H1 (cell line): ENCODE data around the gene PPP1R7. TPM values are rescaled to one million over a fixed set of nuclear protein-coding genes. Genes with fewer than 3 reads are reported as not detected.

Experiments
- CBX5 ChIP-seq: fragments of 300-800, 300-1000 bp; sonication (generic); IDR thresholded peaks from 2 replicates; pipeline ENCODE4 v1.7.1; 2016; ENCODE audit warnings: antibody characterized with exemption, low read length, low read depth
- CBX8 ChIP-seq: fragments of 300-800, 300-1000 bp; sonication (generic); IDR thresholded peaks from 2 replicates; pipeline ENCODE4 v1.7.1; 2016; ENCODE audit warnings: low read depth, low read length, borderline replicate concordance
- EGR1 ChIP-seq: IDR thresholded peaks from 2 replicates; pipeline ENCODE4 v1.6.1; 2011; ENCODE audit warnings: low read depth, low read length, borderline replicate concordance
- GABPA ChIP-seq: IDR thresholded peaks from 2 replicates; pipeline ENCODE4 v1.6.1; 2011; ENCODE audit warnings: mild to moderate bottlenecking, low read length, moderate library complexity, borderline replicate concordance; ENCODE audit not compliant: insufficient read depth
- JUN ChIP-seq: IDR thresholded peaks from 2 replicates; pipeline ENCODE4 v1.6.1; 2011; ENCODE audit warnings: low read depth, mild to moderate bottlenecking, improper control_type of control experiment, low read length
- JUND ChIP-seq: IDR thresholded peaks from 2 replicates; pipeline ENCODE4 v1.6.1; 2011; ENCODE audit warnings: mild to moderate bottlenecking, improper control_type of control experiment, low read length
- KDM1A ChIP-seq: fragments of 200-600, 300-600 bp; sonication (generic); IDR thresholded peaks from 2 replicates; pipeline ENCODE4 v1.7.1; 2016; ENCODE audit warnings: mild to moderate bottlenecking, low read length, borderline replicate concordance
- MAFK ChIP-seq: IDR thresholded peaks from 2 replicates; pipeline ENCODE4 v1.6.1; 2012; ENCODE audit warnings: low read depth, mild to moderate bottlenecking, improper control_type of control experiment, low read length
- POLR2A ChIP-seq, 2 experiments: IDR thresholded peaks; 1 replicate in 1 of 2; 2 replicates in 1 of 2; pipeline ENCODE4 v1.6.1; 2011; ENCODE audit warnings: low read depth in 2 of 2, low read length in 2 of 2, mild to moderate bottlenecking in 2 of 2; ENCODE audit errors: control extremely low read depth in 1 of 2
- POLR2AphosphoS5 ChIP-seq: IDR thresholded peaks from 2 replicates; pipeline ENCODE4 v1.6.1; 2011; ENCODE audit warnings: low read depth, low read length
- SAP30 ChIP-seq: fragments of 300-600 bp; sonication (generic); IDR thresholded peaks from 2 replicates; pipeline ENCODE4 v1.7.1; 2012; ENCODE audit warnings: low read length, moderate library complexity, mild to moderate bottlenecking, inconsistent platforms; ENCODE audit not compliant: insufficient read depth, insufficient replicate concordance
- TAF1 ChIP-seq: IDR thresholded peaks from 2 replicates; pipeline ENCODE4 v1.6.1; 2011; ENCODE audit warnings: mild to moderate bottlenecking, low read depth, low read length
- YY1 ChIP-seq: IDR thresholded peaks from 2 replicates; pipeline ENCODE4 v1.6.1; 2011; ENCODE audit warnings: low read depth, mild to moderate bottlenecking, low read length
- polyA plus RNA-seq, 7 experiments: library from polyadenylated mRNA; depleted of rRNA in 3 of 7; stranded (reverse) in 5 of 7; unstranded in 2 of 7; fragments of >200 nt in 5 of 7; fragments of 200-250 nt in 2 of 7; gene quantifications; 1 replicate in 5 of 7; 2 replicates in 1 of 7; 4 replicates in 1 of 7; pipeline versions ENCODE4 v1.2.1 to v1.2.3, GENCODE V29; 2011 to 2013; ENCODE audit warnings: missing spikeins in 2 of 7, mixed read lengths in 2 of 7
- total RNA-seq: library from RNA; stranded (reverse); fragmentation: NEBNext Ultra II Directional; extraction: Animal tissue kit (Norgen Biotek cat#: 25700); gene quantifications from 2 replicates; pipeline ENCODE4 v1.2.1, GENCODE V29; 2021
- TF ChIP-seq, protein P1 (sequence below), 3 experiments: IDR thresholded peaks; 1 replicate in 2 of 3; 2 replicates in 1 of 3; pipeline versions ENCODE4 v1.5.1 to v1.6.1; 2011; ENCODE audit warnings: low read length in 3 of 3, mild to moderate bottlenecking in 3 of 3, inconsistent platforms in 2 of 3, low read depth in 1 of 3, moderate library complexity in 1 of 3; ENCODE audit not compliant: insufficient read depth in 1 of 3; ENCODE audit errors: control extremely low read depth in 1 of 3
- TF ChIP-seq, protein P2 (sequence below): IDR thresholded peaks from 2 replicates; pipeline ENCODE4 v1.6.1; 2012; ENCODE audit warnings: inconsistent platforms

Gene PPP1R7
- total and polyA plus RNA-seq, 2 of the 8 experiments (the other 6 are each of a cell fraction or from before 2014, with no cell fraction given) = 22.2 to 64.0 TPM

DNA sequence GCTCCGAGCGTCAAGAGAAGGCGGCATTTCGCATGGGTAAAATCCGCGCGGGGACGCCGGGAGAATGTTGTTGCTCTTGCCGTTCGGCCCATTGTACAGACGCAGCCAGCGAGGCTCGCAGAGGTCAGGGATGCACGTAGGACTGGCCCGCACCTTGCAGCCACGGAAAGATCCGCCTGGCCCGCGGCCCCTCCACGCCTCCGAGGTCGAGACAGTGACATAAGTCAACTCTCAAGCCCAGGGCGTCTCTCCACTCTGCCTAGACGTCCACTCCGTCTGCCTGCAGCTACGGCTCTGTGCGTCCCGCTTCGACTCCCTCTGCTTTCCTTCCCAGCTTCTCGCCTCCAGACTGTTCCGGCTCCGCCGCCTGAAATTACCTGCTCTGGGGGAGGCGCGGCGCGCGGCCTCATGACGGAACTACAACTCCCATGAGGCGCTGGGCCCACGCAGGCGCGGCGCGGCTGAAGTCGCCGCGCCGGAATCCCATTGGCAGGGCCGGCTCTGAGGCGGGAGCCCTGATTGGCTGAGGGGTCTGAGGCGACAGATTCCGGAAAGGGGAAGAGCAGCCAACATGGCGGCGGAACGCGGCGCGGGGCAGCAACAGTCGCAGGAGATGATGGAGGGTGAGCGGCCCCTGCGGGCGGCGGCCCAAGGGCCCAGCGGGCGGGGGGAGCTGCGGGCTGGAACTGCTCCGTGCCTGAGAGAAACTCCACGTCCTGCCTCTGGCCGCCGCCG lies at the start of gene PPP1R7 (continued):
- TF ChIP-seq POLR2AphosphoS5 (peak; percentile 84), JUN (no peak), YY1 (peak; percentile 97), SAP30 (peak; percentile 20), GABPA (no peak), TAF1 (peak; percentile 84), POLR2A (IDR thresholded peaks at IDR 0.05; ENCODE audit: control extremely low read depth in 1 of 2, low read depth in 2 of 2, low read length in 2 of 2) (no peak; a peak in 1 of 3 replicates), KDM1A (peak; percentile 98), CBX5 (no peak), JUND (no peak), MAFK (no peak), CBX8 (no peak), EGR1 (no peak)
- TF ChIP-seq, protein P1, sequence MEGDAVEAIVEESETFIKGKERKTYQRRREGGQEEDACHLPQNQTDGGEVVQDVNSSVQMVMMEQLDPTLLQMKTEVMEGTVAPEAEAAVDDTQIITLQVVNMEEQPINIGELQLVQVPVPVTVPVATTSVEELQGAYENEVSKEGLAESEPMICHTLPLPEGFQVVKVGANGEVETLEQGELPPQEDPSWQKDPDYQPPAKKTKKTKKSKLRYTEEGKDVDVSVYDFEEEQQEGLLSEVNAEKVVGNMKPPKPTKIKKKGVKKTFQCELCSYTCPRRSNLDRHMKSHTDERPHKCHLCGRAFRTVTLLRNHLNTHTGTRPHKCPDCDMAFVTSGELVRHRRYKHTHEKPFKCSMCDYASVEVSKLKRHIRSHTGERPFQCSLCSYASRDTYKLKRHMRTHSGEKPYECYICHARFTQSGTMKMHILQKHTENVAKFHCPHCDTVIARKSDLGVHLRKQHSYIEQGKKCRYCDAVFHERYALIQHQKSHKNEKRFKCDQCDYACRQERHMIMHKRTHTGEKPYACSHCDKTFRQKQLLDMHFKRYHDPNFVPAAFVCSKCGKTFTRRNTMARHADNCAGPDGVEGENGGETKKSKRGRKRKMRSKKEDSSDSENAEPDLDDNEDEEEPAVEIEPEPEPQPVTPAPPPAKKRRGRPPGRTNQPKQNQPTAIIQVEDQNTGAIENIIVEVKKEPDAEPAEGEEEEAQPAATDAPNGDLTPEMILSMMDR (IDR thresholded peaks at IDR 0.05; ENCODE audit: control extremely low read depth in 1 of 3, insufficient read depth in 1 of 3, low read depth in 1 of 3, low read length in 3 of 3) = peak in 1 of 3 experiments; percentile 6; a peak in 1 of 4 replicates
- TF ChIP-seq, protein P2, sequence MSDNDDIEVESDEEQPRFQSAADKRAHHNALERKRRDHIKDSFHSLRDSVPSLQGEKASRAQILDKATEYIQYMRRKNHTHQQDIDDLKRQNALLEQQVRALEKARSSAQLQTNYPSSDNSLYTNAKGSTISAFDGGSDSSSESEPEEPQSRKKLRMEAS = peak; percentile 26; the same call in 1 of the 2 replicates
